Measurements from ENCODE around the gene UBTF. TPM values are rescaled to one million over a fixed set of nuclear protein-coding genes. Genes with fewer than 3 reads are reported as not detected.

The UBTF gene
- total RNA-seq, 1 experiment from 2014 or later: 114 TPM

DNA sequence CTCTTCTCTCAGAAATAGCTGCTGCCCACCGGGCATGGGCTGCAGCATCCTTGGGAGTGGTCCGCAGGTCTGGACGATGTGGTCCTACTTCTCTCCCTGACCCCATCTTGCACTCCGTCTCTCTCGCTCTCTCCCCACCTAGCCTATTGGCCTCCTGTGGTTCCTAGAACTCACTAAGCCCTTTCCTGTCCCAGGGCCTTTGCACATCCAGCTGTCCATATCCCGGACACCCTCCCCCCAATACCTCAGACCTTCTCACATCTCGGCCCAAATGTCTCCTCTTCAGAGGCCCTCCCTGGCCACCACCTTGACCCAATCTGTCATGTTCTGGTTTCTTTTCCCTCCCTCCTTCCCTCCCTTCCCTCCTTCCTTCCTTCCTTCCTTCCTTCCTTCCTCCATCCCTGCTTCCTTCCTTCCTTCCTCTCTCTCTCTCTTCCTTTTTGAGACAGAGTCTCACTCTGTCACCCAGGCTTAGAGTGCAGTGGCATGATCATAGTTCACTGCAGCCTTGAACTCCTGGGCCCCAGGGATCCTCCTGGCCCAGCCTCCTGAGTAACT is 43.9 kb upstream of the UBTF start:
- intact Hi-C loops (cut with micrococcal nuclease; ENCODE audit: unreplicated experiment): no loop called here
- no peaks in the 10 kb centered on the region for H3K9me3 ChIP-seq (ENCODE audit: low read depth, low read length, poor library complexity, severe bottlenecking)
- no TSS peak for BruUV-seq (replicated peaks)
- ChIA-PET POLR2A (ENCODE audit: low non-redundant PET) (no interaction called here), CTCF (no interaction called here)
- TF ChIP-seq, protein P1, sequence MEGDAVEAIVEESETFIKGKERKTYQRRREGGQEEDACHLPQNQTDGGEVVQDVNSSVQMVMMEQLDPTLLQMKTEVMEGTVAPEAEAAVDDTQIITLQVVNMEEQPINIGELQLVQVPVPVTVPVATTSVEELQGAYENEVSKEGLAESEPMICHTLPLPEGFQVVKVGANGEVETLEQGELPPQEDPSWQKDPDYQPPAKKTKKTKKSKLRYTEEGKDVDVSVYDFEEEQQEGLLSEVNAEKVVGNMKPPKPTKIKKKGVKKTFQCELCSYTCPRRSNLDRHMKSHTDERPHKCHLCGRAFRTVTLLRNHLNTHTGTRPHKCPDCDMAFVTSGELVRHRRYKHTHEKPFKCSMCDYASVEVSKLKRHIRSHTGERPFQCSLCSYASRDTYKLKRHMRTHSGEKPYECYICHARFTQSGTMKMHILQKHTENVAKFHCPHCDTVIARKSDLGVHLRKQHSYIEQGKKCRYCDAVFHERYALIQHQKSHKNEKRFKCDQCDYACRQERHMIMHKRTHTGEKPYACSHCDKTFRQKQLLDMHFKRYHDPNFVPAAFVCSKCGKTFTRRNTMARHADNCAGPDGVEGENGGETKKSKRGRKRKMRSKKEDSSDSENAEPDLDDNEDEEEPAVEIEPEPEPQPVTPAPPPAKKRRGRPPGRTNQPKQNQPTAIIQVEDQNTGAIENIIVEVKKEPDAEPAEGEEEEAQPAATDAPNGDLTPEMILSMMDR (conservative IDR thresholded peaks at IDR 0.05; ENCODE audit: low read depth, low read length): no peak
- no peak for TF ChIP-seq EZH2 (IDR thresholded peaks at IDR 0.05; ENCODE audit: borderline replicate concordance, low read depth, low read length, poor library complexity, severe bottlenecking)
- H3K36me3 ChIP-seq (ENCODE audit: insufficient read depth, low read length, poor library complexity, severe bottlenecking): no peaks in the 10 kb centered on the region
- H3K4me1 ChIP-seq (ENCODE audit: insufficient read depth, low read length, poor library complexity, severe bottlenecking): no peaks in the 10 kb centered on the region
- no peak overlapping the region for H3K27ac ChIP-seq (ENCODE audit: low read depth, low read length, poor library complexity, severe bottlenecking)
- no peak for DNase-seq (ENCODE audit: low spot score)
- no peaks in the 10 kb centered on the region for H3K27me3 ChIP-seq (replicated peaks; ENCODE audit: insufficient read depth, low read depth, low read length, poor library complexity)
- no peak overlapping the region for H3K4me3 ChIP-seq (ENCODE audit: low read depth, low read length, poor library complexity, severe bottlenecking)

DNA sequence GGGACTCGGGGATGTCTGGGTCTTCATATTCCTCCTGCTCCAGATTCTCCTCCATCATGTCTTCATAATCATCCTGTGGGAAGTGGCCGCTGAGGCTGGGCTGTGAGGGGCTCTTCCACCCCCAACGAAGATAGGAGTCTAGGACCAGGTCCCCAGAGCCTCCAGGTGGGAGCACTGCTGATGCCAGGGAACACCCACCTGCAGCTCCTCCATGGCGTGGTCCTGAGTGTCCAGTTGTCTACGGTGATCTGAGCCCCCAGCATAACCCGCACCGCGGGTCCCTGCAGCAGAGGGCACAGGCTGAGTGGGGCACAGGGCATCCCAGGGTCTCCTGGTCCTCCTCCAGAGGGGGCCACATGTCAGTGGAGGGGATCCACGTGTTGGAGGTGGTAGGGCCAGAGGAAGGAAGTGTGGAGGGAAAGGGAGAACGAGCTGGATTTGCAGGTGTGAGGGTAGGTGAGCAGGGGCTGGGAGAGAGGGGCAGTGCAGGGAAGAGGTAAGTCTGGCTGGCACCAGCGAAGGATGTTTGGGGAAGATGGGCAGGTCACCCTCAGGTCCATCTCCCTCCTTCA is 43.3 kb upstream of the UBTF start:
- intact Hi-C loops (cut with micrococcal nuclease; ENCODE audit: unreplicated experiment): no loop called here
- no TSS peak for BruUV-seq (replicated peaks)
- ChIA-PET CTCF (no interaction called here), POLR2A (ENCODE audit: low non-redundant PET) (no interaction called here)
- Histone ChIP-seq H3K4me1 (ENCODE audit: insufficient read depth, low read length, poor library complexity, severe bottlenecking) (no peaks in the 10 kb centered on the region), H3K27me3 (replicated peaks; ENCODE audit: insufficient read depth, low read depth, low read length, poor library complexity) (no peaks in the 10 kb centered on the region), H3K4me3 (ENCODE audit: low read depth, low read length, poor library complexity, severe bottlenecking) (no peak overlapping the region), H3K27ac (ENCODE audit: low read depth, low read length, poor library complexity, severe bottlenecking) (no peak overlapping the region), H3K9me3 (ENCODE audit: low read depth, low read length, poor library complexity, severe bottlenecking) (no peaks in the 10 kb centered on the region), H3K36me3 (ENCODE audit: insufficient read depth, low read length, poor library complexity, severe bottlenecking) (no peaks in the 10 kb centered on the region)
- TF ChIP-seq EZH2 (IDR thresholded peaks at IDR 0.05; ENCODE audit: borderline replicate concordance, low read depth, low read length, poor library complexity, severe bottlenecking): no peak
- TF ChIP-seq, protein P1 (conservative IDR thresholded peaks at IDR 0.05; ENCODE audit: low read depth, low read length): no peak
- DNase-seq (ENCODE audit: low spot score): no peak

DNA sequence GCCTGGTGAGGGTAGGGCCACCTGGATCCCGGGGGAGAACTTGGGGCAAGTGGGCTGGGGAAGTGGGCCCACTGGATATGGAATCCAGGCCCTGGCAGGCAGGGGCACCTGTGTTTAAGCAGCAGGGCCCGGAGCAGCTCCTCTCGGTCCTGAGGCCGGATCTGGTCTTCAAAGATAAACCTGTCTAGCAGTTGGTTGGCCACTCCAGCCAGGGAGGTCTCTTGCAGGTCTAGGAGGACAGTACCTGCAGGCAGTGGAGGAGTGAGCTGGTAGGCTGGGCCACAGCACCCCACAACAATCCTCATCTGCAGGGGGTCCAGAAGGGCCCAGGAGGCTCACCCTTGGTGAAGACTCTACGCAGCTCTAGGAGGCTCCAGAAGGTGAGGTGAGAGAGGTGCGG is 40.8 kb upstream of the UBTF start:
- Histone ChIP-seq H3K36me3 (ENCODE audit: insufficient read depth, low read length, poor library complexity, severe bottlenecking) (no peaks in the 10 kb centered on the region), H3K27ac (ENCODE audit: low read depth, low read length, poor library complexity, severe bottlenecking) (no peak overlapping the region), H3K9me3 (ENCODE audit: low read depth, low read length, poor library complexity, severe bottlenecking) (no peaks in the 10 kb centered on the region), H3K4me1 (ENCODE audit: insufficient read depth, low read length, poor library complexity, severe bottlenecking) (no peaks in the 10 kb centered on the region), H3K27me3 (replicated peaks; ENCODE audit: insufficient read depth, low read depth, low read length, poor library complexity) (no peaks in the 10 kb centered on the region), H3K4me3 (ENCODE audit: low read depth, low read length, poor library complexity, severe bottlenecking) (no peak overlapping the region)
- ChIA-PET CTCF (no interaction called here), POLR2A (ENCODE audit: low non-redundant PET) (no interaction called here)
- no TSS peak for BruUV-seq (replicated peaks)
- DNase-seq (ENCODE audit: low spot score): no peak
- intact Hi-C loops (cut with micrococcal nuclease; ENCODE audit: unreplicated experiment): no loop called here
- no peak for TF ChIP-seq EZH2 (IDR thresholded peaks at IDR 0.05; ENCODE audit: borderline replicate concordance, low read depth, low read length, poor library complexity, severe bottlenecking)
- TF ChIP-seq, protein P1 (conservative IDR thresholded peaks at IDR 0.05; ENCODE audit: low read depth, low read length): no peak

All from A673 (cell line).